HuH-7 (cell line): ENCODE data around the gene ATXN7L3.
"Not testable (repeated sequence)": the region's sequence is repeated elsewhere in the genome, so short reads cannot be mapped to it uniquely, and the experiment has no call there.

Experiments used
- DNase-seq: peaks from one replicate; pipeline ENCODE4 v3.0.0; 2011; ENCODE audit warnings: low spot score

Gene ATXN7L3

GRCh38 chr17:44174427-44174826 is 25.3 kb downstream of the ATXN7L3 start:
- DNase-seq, result no peak

- no peak for DNase-seq
These were observed 27.7 kb downstream of the ATXN7L3 start for GRCh38 chr17:44171931-44172455.

GRCh38 chr17:44170499-44171201 is 29.0 kb downstream of the ATXN7L3 start, which contains the start of gene ASB16:
TSS of gene ASB16 (plus strand) at chr17:44170704. CDS start at chr17:44170790, 86 bp downstream.
- DNase-seq, result no peak

GRCh38 chr17:44170135-44170498 is 29.6 kb downstream of the ATXN7L3 start:
- no peak for DNase-seq

GRCh38 chr17:44167181-44167861 is 32.4 kb downstream of the ATXN7L3 start:
- no peak for DNase-seq

GRCh38 chr17:44164476-44164875 is 35.2 kb downstream of the ATXN7L3 start:
- DNase-seq, result no peak

- no peak for DNase-seq
These were observed 40.0 kb downstream of the ATXN7L3 start for GRCh38 chr17:44159519-44160210.

GRCh38 chr17:44155488-44155887 is 44.2 kb downstream of the ATXN7L3 start:
- no peak for DNase-seq

- no peak for DNase-seq
These were observed 46.8 kb downstream of the ATXN7L3 start for GRCh38 chr17:44152875-44153274.

- DNase-seq, result no peak
These were observed 49.8 kb downstream of the ATXN7L3 start for GRCh38 chr17:44149750-44150329.

GRCh38 chr17:44149066-44149465 is 50.6 kb downstream of the ATXN7L3 start:
- DNase-seq, result not testable (repeated sequence)

GRCh38 chr17:44147812-44148211 is 51.9 kb downstream of the ATXN7L3 start:
- no peak for DNase-seq

- DNase-seq, result no peak
These were observed 53.0 kb downstream of the ATXN7L3 start for GRCh38 chr17:44146375-44147346.

GRCh38 chr17:44144966-44145739 is 54.5 kb downstream of the ATXN7L3 start:
- DNase-seq, result no peak

GRCh38 chr17:44143921-44144320 is 55.8 kb downstream of the ATXN7L3 start:
- not testable (repeated sequence) for DNase-seq
